CD4-positive, alpha-beta T cell treated with Interleukin-4 for 1 hour (primary cell): Measurements from ENCODE around the gene MMEL1.
A peak's percentile ranks its signal among the peaks of the same experiment; 100 is the strongest.
"Not testable (repeated sequence)": the region's sequence is repeated elsewhere in the genome, so short reads cannot be mapped to it uniquely, and the experiment has no call there.

Source experiments
- DNase-seq, 2 donors: peaks; one replicate each; pipeline ENCODE4 v3.0.0-alpha.2; 2020 to 2022

MMEL1 gene

DNA sequence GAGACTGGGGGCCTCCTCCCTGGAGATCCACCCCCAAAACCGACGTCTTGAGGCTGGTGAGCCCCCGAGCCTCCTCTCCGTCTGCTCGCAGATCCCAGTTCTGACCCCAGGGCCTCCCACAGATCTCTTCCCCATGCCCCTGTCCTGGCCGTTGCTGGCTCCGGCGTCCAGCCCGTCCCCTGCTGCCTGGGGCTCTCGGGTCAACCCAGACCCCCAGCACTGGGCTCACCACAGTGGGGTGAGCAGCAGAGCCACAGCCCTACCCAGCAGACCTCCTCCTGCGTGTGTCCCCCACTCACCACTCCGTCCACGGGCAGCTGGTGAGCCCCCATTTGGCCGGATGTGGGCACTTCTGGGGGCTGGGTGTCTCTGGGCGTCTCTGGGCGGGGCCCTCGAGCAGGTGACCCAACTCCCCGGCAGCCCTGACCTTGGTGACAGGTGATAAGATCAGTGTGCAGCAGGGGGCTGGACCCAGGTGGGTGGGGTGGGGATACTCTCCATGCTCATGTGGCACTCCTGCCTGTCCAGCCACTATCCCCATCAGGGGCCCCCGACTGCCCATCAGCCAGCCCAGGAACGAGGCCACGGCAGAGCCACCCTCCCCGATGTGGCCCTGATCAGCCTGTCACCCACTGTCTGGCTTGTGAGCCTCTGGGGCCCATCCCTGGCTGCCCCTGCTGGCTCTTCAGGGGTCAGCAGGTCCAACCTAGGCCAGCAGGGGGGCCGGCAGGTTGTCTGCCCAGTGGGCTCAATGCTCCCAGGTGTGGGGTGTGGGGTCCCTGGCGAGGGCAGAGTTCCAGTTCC is 75.9 kb downstream of the MMEL1 start:
- peak; percentile 58 to 60 for DNase-seq

DNA sequence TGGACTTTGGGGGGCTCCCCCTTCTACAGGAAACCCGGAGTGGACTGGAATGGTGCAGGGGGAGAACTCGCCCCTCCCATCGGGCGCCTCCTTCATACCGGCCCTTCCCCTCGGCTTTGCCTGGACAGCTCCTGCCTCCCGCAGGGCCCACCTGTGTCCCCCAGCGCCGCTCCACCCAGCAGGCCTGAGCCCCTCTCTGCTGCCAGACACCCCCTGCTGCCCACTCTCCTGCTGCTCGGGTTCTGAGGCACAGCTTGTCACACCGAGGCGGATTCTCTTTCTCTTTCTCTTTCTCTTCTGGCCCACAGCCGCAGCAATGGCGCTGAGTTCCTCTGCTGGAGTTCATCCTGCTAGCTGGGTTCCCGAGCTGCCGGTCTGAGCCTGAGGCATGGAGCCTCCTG is 76.5 kb downstream of the MMEL1 start, which contains the start of gene TNFRSF14:
TNFRSF14 (plus strand) TSS at position 95 of the 401 bp plus-strand sequence; CDS start at position 389, 294 bp downstream.
- peak; percentile 79 to 84 for DNase-seq

DNA sequence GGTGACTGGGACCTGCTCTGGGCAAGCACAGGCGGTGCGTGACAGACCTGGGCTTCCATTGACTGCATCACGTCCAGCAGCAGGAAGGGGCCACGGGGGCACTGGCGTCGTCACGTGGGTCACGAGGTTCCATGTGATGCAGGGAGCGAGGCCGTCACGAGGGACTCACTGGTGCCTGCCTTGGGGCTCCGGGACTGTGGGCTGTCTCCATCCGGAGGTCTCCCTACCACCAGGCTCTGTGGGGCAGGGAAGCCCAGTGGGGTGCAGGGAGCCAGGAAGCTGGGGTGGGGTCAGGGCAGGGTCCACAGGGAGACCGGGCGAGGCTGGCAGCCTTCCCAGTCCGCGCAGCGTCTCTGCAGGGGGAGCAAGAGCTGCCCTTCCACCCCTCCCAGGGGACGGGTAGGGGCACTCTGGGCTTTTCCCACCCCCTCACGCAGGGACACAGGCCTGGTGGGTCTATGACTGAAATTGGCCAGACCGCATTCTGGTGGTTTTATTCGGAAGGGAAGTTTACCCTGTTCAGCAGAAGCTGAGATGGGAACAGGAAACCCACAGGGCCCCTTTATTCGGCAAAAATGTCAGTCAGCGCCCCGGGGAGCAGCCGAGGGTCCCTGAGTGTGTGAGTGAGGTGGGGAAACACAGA is 77.1 kb downstream of the MMEL1 start:
- DNase-seq = peak; percentile 86 to 88

DNA sequence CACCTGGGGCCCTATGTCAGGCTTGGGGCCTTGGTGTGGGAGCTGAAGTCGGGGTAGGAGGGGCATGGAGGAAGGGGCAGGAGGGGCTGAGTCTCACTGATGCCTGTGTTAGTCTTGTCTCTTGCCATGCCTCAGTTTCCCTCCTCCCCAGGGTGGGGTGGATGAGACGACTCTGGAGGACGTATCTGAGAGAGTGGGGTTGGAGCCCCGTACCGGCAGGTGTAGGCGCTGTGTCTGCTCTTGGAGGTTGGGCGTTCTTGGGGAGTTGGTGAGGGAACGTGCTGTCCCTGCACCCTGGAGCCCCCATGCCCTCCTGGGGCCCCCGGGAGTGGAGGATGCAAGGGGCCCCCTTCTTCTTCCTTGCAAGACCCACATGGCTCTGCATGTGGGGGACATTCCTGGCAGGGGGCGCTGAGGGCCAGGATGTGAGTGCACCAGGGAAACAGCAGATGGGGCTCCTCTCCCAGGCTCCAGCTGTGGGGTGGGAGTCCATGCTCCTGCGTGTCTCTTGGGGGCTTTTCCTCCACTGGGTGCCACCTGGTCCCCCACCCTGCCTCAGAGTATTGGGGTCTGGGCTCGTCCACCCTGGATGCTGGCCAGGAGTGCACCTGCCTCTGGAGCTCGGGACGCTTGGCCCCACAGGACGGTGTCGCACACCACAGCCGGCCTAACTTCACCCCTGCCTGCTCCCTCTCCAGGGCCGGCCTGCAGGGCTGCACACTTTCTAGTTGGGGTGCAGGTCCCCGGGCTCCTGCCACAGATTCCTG is 78.0 kb downstream of the MMEL1 start:
- peak; percentile 61 to 73 for DNase-seq

DNA sequence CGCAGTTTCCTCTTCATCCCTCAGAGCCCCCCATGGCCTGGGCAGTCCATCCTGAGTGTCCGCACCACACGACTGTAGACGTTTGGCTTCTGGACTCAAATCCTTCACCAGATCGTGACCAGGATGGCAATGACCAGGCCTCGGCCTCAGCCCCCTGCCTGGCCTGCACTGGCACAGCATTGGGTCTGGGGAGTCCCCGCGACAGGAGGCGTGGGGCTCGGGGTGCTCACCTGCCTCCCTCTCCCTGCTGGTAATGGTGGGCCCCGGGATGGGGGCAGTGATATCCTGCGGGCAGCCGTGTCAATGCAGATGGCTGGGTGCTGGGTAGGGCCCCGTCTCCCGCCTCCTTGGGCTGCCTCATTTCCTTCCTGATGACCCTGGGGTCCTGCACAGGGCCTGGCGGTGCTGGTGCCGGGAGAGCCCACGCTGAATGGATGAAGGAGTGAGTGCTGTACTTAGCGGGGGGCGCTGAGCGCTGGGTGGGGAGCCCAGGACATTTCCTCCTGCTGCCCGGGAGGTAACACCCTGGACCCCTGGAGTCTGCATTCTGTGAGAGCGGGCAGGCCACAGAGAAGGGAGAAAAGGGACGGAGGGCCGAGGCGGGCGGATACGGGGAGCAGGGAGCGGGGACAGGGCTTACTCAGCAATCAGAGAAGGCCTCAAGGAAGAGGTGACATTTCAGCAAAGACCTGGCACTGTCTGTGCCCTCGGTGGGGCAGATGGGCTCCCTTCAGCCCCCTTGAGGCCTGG is 78.8 kb downstream of the MMEL1 start:
- no peak for DNase-seq

DNA sequence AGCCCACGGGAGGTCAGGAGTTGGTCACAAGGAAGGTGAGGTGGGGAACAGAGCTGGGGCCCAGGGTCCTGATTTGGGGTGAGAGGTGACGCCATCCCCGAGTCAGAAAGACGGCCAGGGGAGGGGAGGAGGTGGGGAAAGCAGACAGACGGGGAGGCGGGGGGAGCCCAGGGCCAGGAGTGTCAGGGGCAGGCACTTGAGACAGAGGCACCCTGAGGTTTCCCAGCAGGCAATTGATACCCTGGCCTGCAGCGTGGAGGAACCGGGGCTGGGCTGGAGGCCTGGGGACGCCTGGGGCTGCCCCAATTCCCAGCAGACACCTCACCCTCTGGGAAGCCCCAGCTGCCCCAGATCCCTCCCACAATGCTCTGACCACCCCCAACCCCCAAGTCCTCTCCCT is 79.7 kb downstream of the MMEL1 start:
- DNase-seq = not testable (repeated sequence)

DNA sequence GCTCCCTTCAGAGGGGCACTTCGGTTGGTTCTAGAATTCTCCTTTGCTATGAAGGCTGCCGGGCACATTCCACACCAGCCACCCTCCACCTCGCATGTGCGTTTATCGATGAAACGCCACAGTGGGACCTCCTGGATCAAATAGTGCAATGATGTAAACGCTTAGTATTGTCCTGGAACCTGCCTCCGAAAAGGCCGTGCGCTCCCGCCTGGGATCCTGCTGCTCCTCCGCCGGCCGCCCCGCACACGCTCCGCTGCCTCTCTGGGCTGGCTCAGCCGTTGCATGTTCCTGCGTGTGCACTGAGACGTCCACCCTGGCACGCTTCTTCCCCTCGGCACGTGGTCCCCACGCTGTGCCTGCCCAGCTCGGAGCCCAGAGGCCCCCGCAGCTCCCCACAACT is 80.6 kb downstream of the MMEL1 start:
- no peak for DNase-seq

DNA sequence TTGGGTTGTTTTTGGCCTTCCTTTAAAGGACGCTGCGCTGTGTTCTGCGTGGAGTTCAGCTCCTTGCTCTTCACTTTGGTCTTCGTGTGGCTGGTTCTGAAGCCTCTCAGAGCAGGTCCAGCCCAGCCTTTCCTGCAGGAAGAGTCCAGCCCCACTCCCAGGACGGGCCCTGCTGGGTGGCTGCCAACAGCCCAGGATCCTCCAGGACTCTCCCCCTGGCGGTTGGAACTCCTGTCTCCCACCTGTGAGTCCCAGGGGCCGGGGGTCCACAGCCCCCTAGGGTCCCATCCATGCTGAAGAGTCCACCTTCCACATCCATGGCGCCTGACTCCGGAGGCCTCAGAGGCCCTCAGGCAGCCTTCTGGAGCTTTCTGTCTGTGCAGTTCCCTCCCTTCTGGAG is 81.3 kb downstream of the MMEL1 start:
- DNase-seq = not testable (repeated sequence)

DNA sequence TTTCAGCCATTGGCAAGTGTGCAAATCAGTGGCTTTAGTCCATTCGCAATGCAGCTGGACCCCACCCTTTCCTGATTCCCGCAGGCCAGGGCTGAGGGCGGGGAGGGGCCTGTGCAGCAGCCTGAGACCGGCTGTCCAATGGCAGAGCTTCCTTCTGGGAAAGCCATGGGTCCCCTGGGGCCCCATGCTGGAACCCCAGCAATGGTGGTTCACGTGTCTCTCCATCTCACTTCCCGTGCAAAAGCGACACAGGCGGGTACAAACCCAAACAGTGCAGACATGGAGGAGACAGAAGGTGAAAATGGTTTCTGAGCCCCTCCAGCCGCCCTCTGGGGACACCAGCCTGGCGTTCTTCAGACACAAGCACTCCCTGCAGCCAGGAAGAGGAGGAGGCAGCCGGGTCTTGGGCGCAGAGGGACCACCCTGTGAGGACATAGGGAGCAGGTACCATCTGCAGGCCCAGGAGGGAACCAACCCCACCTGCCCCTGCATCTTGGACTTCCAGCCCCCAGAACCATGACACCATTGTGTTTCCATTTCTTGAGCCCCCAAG is 82.4 kb downstream of the MMEL1 start:
- not testable (repeated sequence) for DNase-seq

DNA sequence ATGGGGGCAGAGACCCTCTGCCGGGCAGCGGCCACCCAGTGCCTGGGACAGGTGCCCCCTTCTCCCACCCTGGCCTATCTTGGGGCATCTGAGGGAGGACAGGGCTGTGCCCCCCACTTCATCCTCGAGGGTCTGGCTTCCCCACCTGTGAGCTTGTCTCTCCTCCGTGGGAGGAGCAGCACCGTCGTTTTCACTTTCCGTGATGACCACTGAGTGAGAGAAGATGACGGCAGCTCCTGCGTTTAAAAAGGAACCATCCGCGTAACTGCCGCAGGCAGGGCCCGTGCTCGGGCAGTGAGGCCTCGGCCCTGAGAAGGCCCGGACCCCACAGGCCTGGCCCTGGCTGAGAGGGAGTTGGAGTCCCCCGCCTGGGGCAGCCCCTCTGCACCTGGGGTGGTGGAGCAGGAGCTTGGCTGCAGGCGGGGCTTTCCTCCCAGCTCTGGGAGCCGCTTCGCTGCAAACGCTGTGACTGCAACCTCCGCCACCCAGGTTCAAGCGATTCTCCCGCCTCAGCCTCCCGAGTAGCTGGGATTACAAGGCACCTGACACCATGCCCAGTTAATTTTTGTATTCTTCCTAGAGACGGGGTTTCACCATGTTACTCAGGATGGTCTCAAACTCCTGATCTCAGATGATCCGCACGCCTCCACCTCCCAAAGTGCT is 83.3 kb downstream of the MMEL1 start:
- not testable (repeated sequence) for DNase-seq

DNA sequence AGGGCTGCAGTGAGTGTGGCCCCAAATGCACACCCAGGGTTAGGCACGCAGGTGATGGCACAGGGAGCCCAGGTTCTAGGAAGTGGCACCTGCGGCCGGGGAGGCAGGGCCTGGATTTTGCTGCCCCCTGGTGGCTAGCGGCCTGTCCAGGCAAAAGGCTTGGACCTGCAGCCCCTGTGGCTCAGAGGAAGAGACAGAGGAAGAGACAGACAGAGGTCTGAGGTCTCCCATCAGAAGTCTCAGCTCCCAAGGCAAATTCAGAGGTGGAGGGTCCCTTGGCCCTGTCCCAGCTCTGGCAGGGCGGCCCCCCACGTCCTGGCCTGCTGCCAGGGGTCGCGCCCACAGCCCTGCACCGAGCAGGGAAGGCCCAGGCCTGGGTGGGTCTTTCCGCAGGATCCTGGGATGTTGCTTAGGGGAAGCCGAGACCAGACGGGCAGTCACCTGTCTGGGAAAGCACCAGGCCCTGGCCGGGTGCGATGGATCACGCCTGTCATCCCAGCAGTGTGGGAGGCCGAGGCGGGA is 84.7 kb downstream of the MMEL1 start:
- peak; percentile 89 for DNase-seq

DNA sequence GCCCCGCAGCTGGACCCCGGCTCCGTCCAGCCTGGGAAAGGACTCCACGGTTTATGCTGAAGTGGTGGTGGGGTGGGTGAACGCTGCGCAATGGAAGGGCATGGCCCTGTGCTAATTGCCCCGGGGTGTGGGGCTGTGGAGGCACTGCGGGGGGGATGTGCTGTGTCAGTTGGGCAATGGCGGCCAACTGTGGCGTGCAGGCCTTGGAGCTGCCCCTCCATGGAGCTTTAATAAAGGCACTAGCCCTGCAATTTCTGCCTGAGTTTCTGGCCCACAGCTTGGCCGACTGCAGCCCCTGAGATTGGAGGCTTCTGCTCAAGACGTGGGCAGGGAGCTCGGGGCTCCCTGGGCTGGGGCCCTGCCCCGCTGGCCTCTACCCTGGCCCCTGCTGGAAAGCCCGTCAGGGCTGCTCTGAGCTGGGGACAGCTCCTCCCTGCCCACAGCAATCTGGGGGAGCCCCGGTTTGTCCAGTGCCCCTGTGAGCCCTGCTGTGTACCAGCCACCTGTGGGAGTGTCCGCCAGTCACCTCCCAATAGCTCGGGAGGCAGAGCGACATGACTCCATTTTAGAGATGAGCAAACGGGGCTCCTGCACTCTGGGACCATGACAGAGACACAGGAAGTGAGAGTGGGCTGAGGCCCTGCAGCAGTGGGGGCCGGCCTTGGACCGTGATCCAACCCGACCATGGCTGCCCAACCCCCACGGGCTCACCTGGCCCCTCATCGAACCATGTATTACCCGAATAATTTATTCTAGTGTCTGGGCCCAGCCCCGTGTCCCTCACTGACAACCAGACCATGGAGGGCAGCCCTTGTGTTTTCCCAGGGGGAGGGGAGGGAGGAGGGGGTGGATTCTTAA is 85.4 kb downstream of the MMEL1 start:
- DNase-seq = no peak

DNA sequence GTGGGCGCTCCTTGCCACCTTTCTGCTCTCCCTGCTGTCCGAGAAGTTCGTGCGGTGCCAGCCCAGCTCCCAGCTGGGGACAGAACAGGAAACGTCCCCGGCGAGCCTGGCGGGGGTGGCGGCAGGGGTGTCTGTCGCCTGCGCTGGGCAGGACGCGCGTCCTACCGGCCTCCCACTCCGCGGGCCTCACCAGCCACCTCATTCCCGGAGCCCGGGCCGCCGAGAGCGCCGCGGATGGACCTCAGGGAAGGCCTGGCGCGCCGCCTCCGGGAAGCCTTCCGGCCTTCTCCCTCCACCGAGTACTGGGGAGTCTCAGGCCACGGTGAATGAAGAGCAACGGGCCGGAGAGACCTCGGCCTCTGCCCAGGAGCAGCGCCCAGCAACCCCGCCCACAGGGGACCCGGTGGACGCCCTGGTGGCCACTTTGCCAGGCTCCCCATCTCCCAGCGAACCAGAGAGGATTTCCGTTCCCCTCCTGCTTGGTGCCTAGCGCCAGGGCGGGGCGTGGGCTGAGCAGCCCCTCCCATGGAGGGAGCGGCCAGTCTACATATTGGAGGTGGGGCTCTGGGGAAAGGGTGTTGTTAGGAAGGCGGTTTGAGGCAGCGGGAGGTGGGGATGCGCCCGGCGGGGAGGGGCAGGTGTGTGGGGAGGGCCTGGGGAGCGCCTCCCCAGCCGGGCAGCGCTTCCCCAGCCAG is 86.2 kb downstream of the MMEL1 start:
- DNase-seq = peak; percentile 89 to 92

DNA sequence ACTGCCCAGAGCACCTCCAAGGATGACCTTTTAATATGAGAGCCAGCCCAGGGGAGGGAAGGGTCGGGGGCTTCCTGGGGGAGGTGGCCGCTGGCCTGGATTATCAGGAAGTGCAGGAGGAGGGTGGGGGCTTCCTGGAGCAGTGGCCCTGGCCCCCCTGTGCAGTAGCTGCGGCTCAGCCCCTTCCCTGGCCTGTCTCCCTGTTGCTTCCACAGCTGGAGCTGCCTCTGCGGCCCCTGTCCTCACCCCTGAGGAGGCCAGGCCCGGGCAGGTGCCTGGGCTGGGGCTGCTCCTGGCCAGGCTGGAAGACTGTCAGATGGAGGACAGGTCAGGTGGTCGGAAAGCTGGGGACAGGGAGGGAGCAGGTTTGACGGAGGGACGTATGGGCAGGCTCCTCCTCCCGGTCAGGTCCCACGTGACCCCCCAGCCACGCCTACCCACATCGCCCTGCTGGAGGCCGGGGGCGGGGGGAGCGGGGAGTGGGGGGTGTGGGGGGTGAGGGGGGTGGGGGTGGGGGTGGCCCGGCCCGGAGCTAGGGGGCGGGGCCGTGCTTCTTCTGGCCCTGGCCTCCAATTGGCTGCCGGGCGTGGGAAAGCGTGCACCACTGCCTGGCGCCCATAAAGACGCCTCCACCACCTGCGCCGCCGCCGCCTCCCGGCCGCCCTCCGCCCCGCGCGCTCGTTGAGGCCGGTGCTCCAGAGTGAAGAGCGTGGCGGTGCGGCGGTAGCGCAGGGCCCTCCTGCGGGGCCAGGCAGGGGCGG is 86.9 kb downstream of the MMEL1 start:
- DNase-seq = peak; percentile 94 to 95

DNA sequence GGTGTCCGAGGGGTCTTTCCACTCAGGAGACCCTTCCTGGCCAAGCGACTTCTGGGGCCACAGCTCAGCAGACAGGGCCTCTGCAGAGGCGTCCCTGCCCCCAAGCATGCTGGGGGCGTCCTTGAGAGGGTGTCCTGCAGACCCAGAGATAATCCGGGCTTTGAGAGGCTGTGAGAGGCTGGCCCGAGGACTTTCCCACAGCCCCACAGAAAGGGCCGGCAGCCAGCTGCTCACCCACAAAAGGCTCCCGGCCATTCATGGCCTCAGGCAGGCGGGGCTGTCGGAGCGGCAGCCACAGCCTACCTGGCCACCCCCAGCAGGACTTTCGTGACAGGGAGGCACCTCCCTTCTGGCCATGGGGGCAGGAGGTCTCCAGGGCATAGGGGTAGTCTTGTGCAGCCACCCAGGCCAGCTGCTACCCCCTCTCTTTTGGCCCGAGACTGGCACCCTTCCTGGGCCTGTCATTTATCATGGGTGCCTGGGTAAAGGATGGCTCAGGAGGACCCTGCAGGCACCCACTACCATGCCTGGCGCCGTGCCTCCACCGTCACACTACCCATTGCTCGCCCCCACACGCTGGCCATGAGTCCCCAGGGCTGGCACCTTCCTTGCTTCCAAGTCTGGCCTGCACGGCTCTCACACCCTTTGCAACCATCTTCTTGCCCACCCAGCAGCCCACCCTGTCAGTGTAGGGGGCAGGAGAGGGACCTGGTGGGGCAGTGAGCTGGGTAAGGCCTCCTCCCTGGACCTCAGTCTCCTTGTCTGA is 87.8 kb downstream of the MMEL1 start:
- DNase-seq = no peak

DNA sequence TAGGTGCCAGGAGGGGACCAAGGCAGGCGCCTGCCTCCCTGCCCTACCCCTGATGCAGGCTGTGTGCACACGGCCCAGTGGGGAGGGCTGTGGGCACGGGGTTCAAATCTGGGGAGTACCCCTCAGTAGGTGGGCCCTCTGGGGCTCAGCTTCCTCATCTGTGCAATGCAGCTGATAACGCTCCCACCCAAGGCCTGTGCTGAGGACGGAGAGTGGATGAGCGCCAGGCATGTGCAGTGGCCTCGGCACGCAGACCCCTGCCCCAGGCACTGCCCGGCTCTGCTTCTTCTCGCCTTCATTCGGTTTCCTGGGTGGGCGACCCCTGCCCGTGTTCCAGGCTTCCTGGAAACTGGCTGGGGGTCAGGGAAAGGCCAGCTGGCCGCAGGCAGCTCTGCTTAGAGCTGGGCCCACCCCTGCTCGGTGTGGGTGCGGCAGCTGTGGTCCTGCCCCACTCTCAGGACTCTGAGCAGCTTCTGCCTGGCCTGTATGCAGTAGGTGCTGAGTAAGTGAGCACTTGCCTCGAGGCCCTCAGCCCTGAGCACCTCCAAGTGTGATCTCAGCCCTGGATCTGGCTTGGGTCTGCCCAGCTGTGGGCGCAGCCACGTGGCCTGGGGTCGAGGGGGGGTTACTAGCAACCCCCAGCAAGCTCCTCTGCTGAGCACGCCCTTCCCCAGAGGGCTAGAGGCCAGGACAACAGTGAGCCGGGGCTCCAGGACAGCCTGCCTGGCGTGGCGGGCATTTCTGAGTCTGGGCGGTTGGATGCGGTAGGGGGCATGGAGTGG is 88.5 kb downstream of the MMEL1 start:
- no peak for DNase-seq

DNA sequence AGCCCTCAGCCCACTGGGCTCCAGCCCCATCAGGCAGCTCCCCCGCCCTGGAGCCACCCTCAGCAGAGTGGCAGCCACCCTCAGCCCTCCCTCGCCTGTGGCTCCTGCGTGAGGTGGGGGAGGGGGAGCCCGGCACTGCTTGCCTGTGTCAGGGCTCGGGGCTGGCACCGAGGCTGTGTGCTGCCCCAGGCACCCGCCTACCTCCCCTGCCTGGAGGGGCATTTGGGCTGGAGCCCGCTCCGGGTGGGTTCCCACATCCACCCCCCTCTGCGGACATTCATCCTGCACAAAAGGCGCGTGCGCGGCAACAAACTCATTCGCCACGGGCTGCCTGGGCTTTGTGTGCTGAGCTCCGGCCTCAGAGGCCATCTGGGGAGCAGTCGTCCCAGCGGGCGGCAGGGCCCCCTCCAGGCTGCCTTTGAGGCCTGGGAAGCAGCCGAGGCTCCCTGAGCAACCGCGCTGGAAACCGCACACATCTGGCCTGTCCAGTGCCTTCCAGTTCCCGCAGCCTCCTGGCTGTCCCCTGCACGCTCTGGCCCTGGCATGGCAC is 89.2 kb downstream of the MMEL1 start:
- DNase-seq = peak; percentile 36 to 47
